ENCODE results near the gene NUDT1. TPM values are rescaled to one million over a fixed set of nuclear protein-coding genes. Genes with fewer than 3 reads are reported as not detected.

The NUDT1 gene
- total and polyA plus RNA-seq, 2 experiments from 2014 or later = 47.7 to 61.0 TPM

GRCh38 chr7:2248984-2249694, 7.1 kb downstream of the NUDT1 start:
- TF ChIP-seq EZH2 (IDR thresholded peaks at IDR 0.05; ENCODE audit: insufficient read depth, poor library complexity, severe bottlenecking) = no peak
- no peak for TF ChIP-seq EZH2phosphoT487 (IDR thresholded peaks at IDR 0.05; ENCODE audit: insufficient read depth, low read depth)
- in situ Hi-C loops (cut with MboI) = loop anchor here (10.0 kb wide), 1 partner anchor 96 kb away; no protein-coding TSS in a partner anchor
- DNase-seq = peak; percentile 98
- H3K9ac ChIP-seq = peak overlapping the region; percentile 92
- no peaks in the 10 kb centered on the region for H4K20me1 ChIP-seq (ENCODE audit: insufficient read depth)
- 0 out of 2 replicates have a peak, but pooled peaks cover 10% of the 10 kb centered on the region for H3K79me2 ChIP-seq (ENCODE audit: insufficient read depth)
- H3K9me3 ChIP-seq (ENCODE audit: low read depth) = no peaks in the 10 kb centered on the region
- 4% methylated on average over 22 to 24 of the region's 24 CpGs for WGBS, 2 experiments (ENCODE audit: low coverage in 1 of 2, low lambda C conversion rate in 2 of 2, missing lambda C conversion rate in 2 of 2)
- peaks cover 25% of the 10 kb centered on the region for H3F3A ChIP-seq (ENCODE audit: insufficient read depth)
- peak overlapping the region; percentile 57 for H3K4me3 ChIP-seq
- H3K9me2 ChIP-seq (ENCODE audit: insufficient read depth) = no peaks in the 10 kb centered on the region
- H3K4me2 ChIP-seq (ENCODE audit: unreplicated experiment) = peak overlapping the region; percentile 78
- H3K36me3 ChIP-seq (ENCODE audit: low read depth) = no peaks in the 10 kb centered on the region
- H3K4me1 ChIP-seq (ENCODE audit: insufficient read depth) = peaks cover 27% of the 10 kb centered on the region
- H3K27ac ChIP-seq = peak overlapping the region; percentile 99
- H2AFZ ChIP-seq = peak overlapping the region; percentile 54
- no peaks in the 10 kb centered on the region for H3K27me3 ChIP-seq (replicated peaks; ENCODE audit: insufficient read depth)

GRCh38 chr7:2249744-2250323, 7.8 kb downstream of the NUDT1 start:
- Histone ChIP-seq H2AFZ (peak overlapping the region; percentile 54; the same call in 1 of the 2 replicates), H3F3A (ENCODE audit: insufficient read depth) (peaks cover 25% of the 10 kb centered on the region), H3K4me1 (ENCODE audit: insufficient read depth) (peaks cover 27% of the 10 kb centered on the region), H3K4me3 (peak overlapping the region; percentile 57), H3K27me3 (replicated peaks; ENCODE audit: insufficient read depth) (no peaks in the 10 kb centered on the region), H3K9me2 (ENCODE audit: insufficient read depth) (no peaks in the 10 kb centered on the region), H3K27ac (peak overlapping the region; percentile 99), H3K9me3 (ENCODE audit: low read depth) (no peaks in the 10 kb centered on the region), H3K79me2 (ENCODE audit: insufficient read depth) (0 out of 2 replicates have a peak, but pooled peaks cover 10% of the 10 kb centered on the region), H3K9ac (peak overlapping the region; percentile 92), H3K4me2 (ENCODE audit: unreplicated experiment) (peak overlapping the region; percentile 78), H4K20me1 (ENCODE audit: insufficient read depth) (no peaks in the 10 kb centered on the region), H3K36me3 (ENCODE audit: low read depth) (no peaks in the 10 kb centered on the region)
- in situ Hi-C loops (cut with MboI) = loop anchor here (10.0 kb wide), 1 partner anchor 95 kb away; no protein-coding TSS in a partner anchor
- no peak for TF ChIP-seq EZH2 (IDR thresholded peaks at IDR 0.05; ENCODE audit: insufficient read depth, poor library complexity, severe bottlenecking)
- no peak for DNase-seq
- 77 to 81% methylated on average over 23 to 26 of the region's 27 CpGs for WGBS, 2 experiments (ENCODE audit: low coverage in 1 of 2, low lambda C conversion rate in 2 of 2, missing lambda C conversion rate in 2 of 2)

GRCh38 chr7:2251381-2251780, 9.4 kb downstream of the NUDT1 start:
- Histone ChIP-seq H3K9me3 (ENCODE audit: low read depth) (no peaks in the 10 kb centered on the region), H3K4me1 (ENCODE audit: insufficient read depth) (peaks cover 27% of the 10 kb centered on the region), H3K9me2 (ENCODE audit: insufficient read depth) (no peaks in the 10 kb centered on the region), H2AFZ (no peak overlapping the region), H4K20me1 (ENCODE audit: insufficient read depth) (no peaks in the 10 kb centered on the region), H3K4me2 (ENCODE audit: unreplicated experiment) (no peak overlapping the region), H3K27ac (no peak overlapping the region), H3K79me2 (ENCODE audit: insufficient read depth) (0 out of 2 replicates have a peak, but pooled peaks cover 10% of the 10 kb centered on the region), H3F3A (ENCODE audit: insufficient read depth) (peaks cover 25% of the 10 kb centered on the region), H3K36me3 (ENCODE audit: low read depth) (no peaks in the 10 kb centered on the region), H3K4me3 (no peak overlapping the region), H3K27me3 (replicated peaks; ENCODE audit: insufficient read depth) (no peaks in the 10 kb centered on the region), H3K9ac (no peak overlapping the region)
- in situ Hi-C loops (cut with MboI) = no loop called here
- WGBS, 2 experiments (ENCODE audit: low coverage in 1 of 2, low lambda C conversion rate in 2 of 2, missing lambda C conversion rate in 2 of 2) = 49 to 54% methylated on average over 9 to 10 of the region's 10 CpGs
- no peak for TF ChIP-seq EZH2phosphoT487 (IDR thresholded peaks at IDR 0.05; ENCODE audit: insufficient read depth, low read depth)
- TF ChIP-seq EZH2 (IDR thresholded peaks at IDR 0.05; ENCODE audit: insufficient read depth, poor library complexity, severe bottlenecking) = no peak
- no peak for DNase-seq

GRCh38 chr7:2251841-2252771, 10.1 kb downstream of the NUDT1 start:
- H3K9me3 ChIP-seq (ENCODE audit: low read depth) = no peaks in the 10 kb centered on the region
- TF ChIP-seq EZH2 (IDR thresholded peaks at IDR 0.05; ENCODE audit: insufficient read depth, poor library complexity, severe bottlenecking) (no peak), EZH2phosphoT487 (IDR thresholded peaks at IDR 0.05; ENCODE audit: insufficient read depth, low read depth) (no peak)
- H3K36me3 ChIP-seq (ENCODE audit: low read depth) = no peaks in the 10 kb centered on the region
- H4K20me1 ChIP-seq (ENCODE audit: insufficient read depth) = no peaks in the 10 kb centered on the region
- H2AFZ ChIP-seq = no peak overlapping the region
- in situ Hi-C loops (cut with MboI) = no loop called here
- no peak overlapping the region for H3K9ac ChIP-seq
- H3F3A ChIP-seq (ENCODE audit: insufficient read depth) = peaks cover 25% of the 10 kb centered on the region
- 80 to 90% methylated on average over 17 to 24 of the region's 24 CpGs for WGBS, 2 experiments (ENCODE audit: low coverage in 1 of 2, low lambda C conversion rate in 2 of 2, missing lambda C conversion rate in 2 of 2)
- H3K4me2 ChIP-seq (ENCODE audit: unreplicated experiment) = no peak overlapping the region
- no peaks in the 10 kb centered on the region for H3K9me2 ChIP-seq (ENCODE audit: insufficient read depth)
- H3K4me3 ChIP-seq = no peak overlapping the region
- H3K79me2 ChIP-seq (ENCODE audit: insufficient read depth) = 0 out of 2 replicates have a peak, but pooled peaks cover 10% of the 10 kb centered on the region
- DNase-seq = no peak
- no peaks in the 10 kb centered on the region for H3K27me3 ChIP-seq (replicated peaks; ENCODE audit: insufficient read depth)
- H3K27ac ChIP-seq = no peak overlapping the region
- peaks cover 25% of the 10 kb centered on the region for H3K4me1 ChIP-seq (ENCODE audit: insufficient read depth)
